ENCODE results near the gene PRRT4. TPM values are rescaled to one million over a fixed set of nuclear protein-coding genes. Genes with fewer than 3 reads are reported as not detected.

PRRT4 gene
- total and polyA plus RNA-seq, 2 of the 13 experiments (the other 11 are each of a cell fraction or from before 2014, with no cell fraction given) = not detected

DNA sequence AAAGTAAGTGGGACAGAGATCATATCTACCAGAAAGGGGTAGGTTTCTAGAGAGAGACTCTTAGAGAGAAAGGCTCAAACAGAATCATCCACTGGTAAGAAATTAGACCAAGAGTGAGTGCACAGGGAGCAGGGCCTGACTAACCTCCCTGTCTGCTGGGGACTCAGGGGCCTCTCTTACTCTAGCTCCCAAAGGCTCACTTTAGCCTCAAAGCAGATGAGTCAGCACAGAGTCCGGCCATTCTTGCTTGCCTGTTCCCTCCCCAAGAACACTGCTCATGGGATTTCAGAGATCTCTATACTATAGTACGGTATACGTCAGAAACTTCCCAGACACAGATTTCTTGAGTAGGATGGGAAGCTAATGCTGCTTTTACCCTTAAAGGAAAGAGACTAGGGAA lies 50.5 kb downstream of the PRRT4 start:
- FAIRE-seq = no peak
- BruUV-seq (replicated peaks) = no TSS peak
- no peaks in the 10 kb centered on the region for H3K27me3 ChIP-seq (ENCODE audit: control insufficient read depth in 1 of 2, insufficient read depth in 2 of 2, low read length in 2 of 2)
- peaks cover 41% of the 10 kb centered on the region for H3K4me1 ChIP-seq (ENCODE audit: insufficient read depth, low read length)
- H3K27ac ChIP-seq (ENCODE audit: extremely low read length, insufficient read depth, low read length) = peak overlapping the region; percentile 60
- TF ChIP-seq MAFK (conservative IDR thresholded peaks at IDR 0.05 in 1 of 2, IDR thresholded peaks at IDR 0.05 in 1 of 2; ENCODE audit: low read length in 2 of 2) (peak; percentile 55 to 58), MAFF (IDR thresholded peaks at IDR 0.05; ENCODE audit: low read depth, low read length) (peak; percentile 48), FOSL2 (CRISPR knock-in tag; IDR thresholded peaks at IDR 0.05) (peak; percentile 35)
- TF ChIP-seq, protein P1, sequence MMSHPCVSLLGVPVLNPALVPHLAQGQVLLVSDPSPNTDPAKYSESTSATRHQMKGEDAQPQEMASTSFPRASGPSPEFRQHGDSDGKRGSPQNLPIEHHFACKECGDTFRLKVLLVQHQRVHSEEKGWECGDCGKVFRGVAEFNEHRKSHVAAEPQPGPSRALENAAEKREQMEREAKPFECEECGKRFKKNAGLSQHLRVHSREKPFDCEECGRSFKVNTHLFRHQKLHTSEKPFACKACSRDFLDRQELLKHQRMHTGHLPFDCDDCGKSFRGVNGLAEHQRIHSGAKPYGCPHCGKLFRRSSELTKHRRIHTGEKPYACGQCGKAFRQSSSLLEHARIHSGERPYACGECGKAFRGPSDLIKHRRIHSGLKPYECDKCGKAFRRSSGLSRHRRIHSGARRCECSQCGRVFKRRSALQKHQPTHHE (CRISPR knock-in tag; IDR thresholded peaks at IDR 0.05; ENCODE audit: borderline replicate concordance) = no peak
- H3K79me2 ChIP-seq (ENCODE audit: insufficient read depth, low read length) = no peaks in the 10 kb centered on the region
- no peaks in the 10 kb centered on the region for H3K9me3 ChIP-seq (ENCODE audit: low read length)
- CTCF ChIA-PET (ENCODE audit: low intra/inter-chr PET ratio, low total read pairs) = no interaction called here
- H2AFZ ChIP-seq (ENCODE audit: low read length) = no peak overlapping the region
- peaks cover 23 to 62% of the 10 kb centered on the region in 2 experiments for H3K36me3 ChIP-seq (replicated peaks in 1 of 2; ENCODE audit: control insufficient read depth in 1 of 2, insufficient read depth in 2 of 2, low read length in 2 of 2)
- WGBS (ENCODE audit: low lambda C conversion rate) = 93% methylated on average over 3 of the region's 3 CpGs
- H3K4me3 ChIP-seq (replicated peaks in 1 of 3; ENCODE audit: insufficient read depth in 1 of 3, low read depth in 2 of 3, low read length in 3 of 3) = no peak overlapping the region
- H4K20me1 ChIP-seq (ENCODE audit: insufficient read depth, low read length) = no peaks in the 10 kb centered on the region
- POLR2A ChIA-PET = interaction anchor here (0.9 to 1.5 kb wide), 4 partner anchors 9 to 33 kb away, joined by 3 to 4 read pairs (median 3); partner anchors contain the start of gene RBM28
- intact Hi-C loops (cut with micrococcal nuclease; ENCODE audit: unreplicated experiment) = no loop called here
- in situ Hi-C loops (cut with HindIII; ENCODE audit: extremely low pct_ligation_motif_present, low pct_unique_long_range_greater_than_20kb) = no loop called here
- peak overlapping the region; percentile 10; the same call in 1 of the 2 replicates for H3K4me2 ChIP-seq (ENCODE audit: low read depth, low read length)
- peak; percentile 55 for ATAC-seq
- 0 out of 2 replicates have a peak overlapping the region, but pooled peaks have one; percentile 10 for H3K9ac ChIP-seq (ENCODE audit: insufficient read depth, low read depth, low read length)
- DNase-seq (ENCODE audit: low spot score) = no peak

- BruUV-seq (replicated peaks) = no TSS peak
- Histone ChIP-seq H3K9me3 (ENCODE audit: low read length) (no peaks in the 10 kb centered on the region), H3K36me3 (replicated peaks in 1 of 2; ENCODE audit: control insufficient read depth in 1 of 2, insufficient read depth in 2 of 2, low read length in 2 of 2) (peaks cover 23 to 62% of the 10 kb centered on the region in 2 experiments), H3K27me3 (ENCODE audit: control insufficient read depth in 1 of 2, insufficient read depth in 2 of 2, low read length in 2 of 2) (no peaks in the 10 kb centered on the region), H3K4me1 (ENCODE audit: insufficient read depth, low read length) (peaks cover 41% of the 10 kb centered on the region), H2AFZ (ENCODE audit: low read length) (no peak overlapping the region), H3K9ac (ENCODE audit: insufficient read depth, low read depth, low read length) (0 out of 2 replicates have a peak overlapping the region, but pooled peaks have one; percentile 10), H4K20me1 (ENCODE audit: insufficient read depth, low read length) (no peaks in the 10 kb centered on the region), H3K4me3 (replicated peaks in 1 of 3; ENCODE audit: insufficient read depth in 1 of 3, low read depth in 2 of 3, low read length in 3 of 3) (no peak overlapping the region), H3K27ac (ENCODE audit: extremely low read length, insufficient read depth, low read length) (peak overlapping the region; percentile 60), H3K79me2 (ENCODE audit: insufficient read depth, low read length) (no peaks in the 10 kb centered on the region), H3K4me2 (ENCODE audit: low read depth, low read length) (peak overlapping the region; percentile 10; the same call in 1 of the 2 replicates)
- ATAC-seq = peak; percentile 85
- POLR2A ChIA-PET = interaction anchor here (0.9 to 1.5 kb wide), 4 partner anchors 9 to 33 kb away, joined by 3 to 4 read pairs (median 3); partner anchors contain the start of gene RBM28
- no peak for FAIRE-seq
- DNase-seq (ENCODE audit: low spot score) = peak; percentile 62
- WGBS (ENCODE audit: low lambda C conversion rate) = 39% methylated on average over 5 of the region's 5 CpGs
- CTCF ChIA-PET (ENCODE audit: low intra/inter-chr PET ratio, low total read pairs) = no interaction called here
- in situ Hi-C loops (cut with HindIII; ENCODE audit: extremely low pct_ligation_motif_present, low pct_unique_long_range_greater_than_20kb) (no loop called here), intact Hi-C loops (cut with micrococcal nuclease; ENCODE audit: unreplicated experiment) (no loop called here)
- no peak for TF ChIP-seq ZNF749 (CRISPR knock-in tag; IDR thresholded peaks at IDR 0.05; ENCODE audit: borderline replicate concordance)
- TF ChIP-seq SCMH1 (CRISPR knock-in tag; IDR thresholded peaks at IDR 0.05; ENCODE audit: borderline replicate concordance) = no peak
- TF ChIP-seq SNAPC2 (CRISPR knock-in tag; IDR thresholded peaks at IDR 0.05) = no peak
- TF ChIP-seq, protein P2, sequence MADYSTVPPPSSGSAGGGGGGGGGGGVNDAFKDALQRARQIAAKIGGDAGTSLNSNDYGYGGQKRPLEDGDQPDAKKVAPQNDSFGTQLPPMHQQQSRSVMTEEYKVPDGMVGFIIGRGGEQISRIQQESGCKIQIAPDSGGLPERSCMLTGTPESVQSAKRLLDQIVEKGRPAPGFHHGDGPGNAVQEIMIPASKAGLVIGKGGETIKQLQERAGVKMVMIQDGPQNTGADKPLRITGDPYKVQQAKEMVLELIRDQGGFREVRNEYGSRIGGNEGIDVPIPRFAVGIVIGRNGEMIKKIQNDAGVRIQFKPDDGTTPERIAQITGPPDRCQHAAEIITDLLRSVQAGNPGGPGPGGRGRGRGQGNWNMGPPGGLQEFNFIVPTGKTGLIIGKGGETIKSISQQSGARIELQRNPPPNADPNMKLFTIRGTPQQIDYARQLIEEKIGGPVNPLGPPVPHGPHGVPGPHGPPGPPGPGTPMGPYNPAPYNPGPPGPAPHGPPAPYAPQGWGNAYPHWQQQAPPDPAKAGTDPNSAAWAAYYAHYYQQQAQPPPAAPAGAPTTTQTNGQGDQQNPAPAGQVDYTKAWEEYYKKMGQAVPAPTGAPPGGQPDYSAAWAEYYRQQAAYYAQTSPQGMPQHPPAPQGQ (CRISPR knock-in tag; IDR thresholded peaks at IDR 0.05; ENCODE audit: borderline replicate concordance) = no peak
- no peak for TF ChIP-seq ZFP36 (IDR thresholded peaks at IDR 0.05; ENCODE audit: borderline replicate concordance, low read depth, low read length, partially characterized antibody)
- peak; percentile 72 for TF ChIP-seq ZMYM4 (CRISPR knock-in tag; IDR thresholded peaks at IDR 0.05)
- TF ChIP-seq ZKSCAN1 (IDR thresholded peaks at IDR 0.05; ENCODE audit: low read length) = no peak
- no peak for TF ChIP-seq NFE2L1 (CRISPR knock-in tag; IDR thresholded peaks at IDR 0.05; ENCODE audit: borderline replicate concordance)
- TF ChIP-seq NFKB2 (CRISPR knock-in tag; IDR thresholded peaks at IDR 0.05; ENCODE audit: borderline replicate concordance) = no peak
- TF ChIP-seq ZNF678 (CRISPR knock-in tag; IDR thresholded peaks at IDR 0.05) = no peak
- TF ChIP-seq TEF (CRISPR knock-in tag; IDR thresholded peaks at IDR 0.05) = no peak
Measured at GRCh38 chr7:128310499-128310898, 51.0 kb downstream of the PRRT4 start.

Measured in HepG2 (cell line).